Trophoblast cell (in vitro differentiated cells and primary cell): ENCODE data around the gene IRS2.

ENCODE experiments used
- DNase-seq, 2 donors: peaks; one replicate each; pipeline ENCODE4 v3.0.0-alpha.2; 2016
- H2AFZ ChIP-seq: 2 replicates; pipeline ENCODE4 v1.6.1; 2013; ENCODE audit warnings: low read length, moderate library complexity, mild to moderate bottlenecking; ENCODE audit not compliant: insufficient read depth, poor library complexity
- H2AK5ac ChIP-seq: 2 replicates; pipeline ENCODE4 v1.6.1; 2013; ENCODE audit warnings: mild to moderate bottlenecking, low read length
- H2BK120ac ChIP-seq: 2 replicates; pipeline ENCODE4 v1.6.1; 2013; ENCODE audit warnings: low read length, mild to moderate bottlenecking, moderate library complexity; ENCODE audit not compliant: insufficient read depth, poor library complexity
- H2BK12ac ChIP-seq: 2 replicates; pipeline ENCODE4 v1.6.1; 2013; ENCODE audit warnings: mild to moderate bottlenecking, low read length, moderate library complexity
- H2BK5ac ChIP-seq: 2 replicates; pipeline ENCODE4 v1.6.1; 2013; ENCODE audit warnings: low read length, low read depth, moderate library complexity, mild to moderate bottlenecking; ENCODE audit not compliant: poor library complexity
- H3K14ac ChIP-seq: 2 replicates; pipeline ENCODE4 v1.6.1; 2013; ENCODE audit warnings: mild to moderate bottlenecking, low read length
- H3K18ac ChIP-seq: 2 replicates; pipeline ENCODE4 v1.6.1; 2013; ENCODE audit warnings: mild to moderate bottlenecking, low read length
- H3K23ac ChIP-seq: 2 replicates; pipeline ENCODE4 v1.6.1; 2013; ENCODE audit warnings: low read length
- H3K27ac ChIP-seq: 2 replicates; pipeline ENCODE4 v1.5.1; 2013; ENCODE audit warnings: low read depth, mild to moderate bottlenecking, inconsistent platforms, low read length, moderate library complexity
- H3K27me3 ChIP-seq: 2 replicates; pipeline ENCODE4 v1.6.1; 2013; ENCODE audit warnings: inconsistent platforms, mild to moderate bottlenecking, low read length, moderate library complexity; ENCODE audit not compliant: insufficient read depth
- H3K36me3 ChIP-seq, 2 experiments: 1 replicate in 1 of 2; 2 replicates in 1 of 2; pipeline ENCODE4 v1.6.1; 2013; ENCODE audit warnings: low read length in 2 of 2, mild to moderate bottlenecking in 2 of 2, moderate library complexity in 1 of 2; ENCODE audit not compliant: insufficient read depth in 2 of 2, control insufficient read depth in 1 of 2
- H3K4ac ChIP-seq: 2 replicates; pipeline ENCODE4 v1.6.1; 2013; ENCODE audit warnings: low read depth, mild to moderate bottlenecking, low read length, moderate library complexity
- H3K4me1 ChIP-seq, 2 experiments: 1 replicate in 1 of 2; 2 replicates in 1 of 2; pipeline ENCODE4 v1.6.1; 2013; ENCODE audit warnings: low read length in 2 of 2, mild to moderate bottlenecking in 2 of 2, moderate library complexity in 1 of 2; ENCODE audit not compliant: insufficient read depth in 2 of 2, control insufficient read depth in 1 of 2
- H3K4me2 ChIP-seq: 2 replicates; pipeline ENCODE4 v1.6.1; 2013; ENCODE audit warnings: inconsistent platforms, mild to moderate bottlenecking, low read length, moderate library complexity
- H3K4me3 ChIP-seq: 2 replicates; pipeline ENCODE4 v1.5.1; 2013; ENCODE audit warnings: mild to moderate bottlenecking, low read depth, low read length, inconsistent platforms
- H3K79me1 ChIP-seq: one replicate; pipeline ENCODE4 v1.6.1; 2013; ENCODE audit warnings: low read length
- H3K79me2 ChIP-seq: 2 replicates; pipeline ENCODE4 v1.6.1; 2013; ENCODE audit warnings: low read length, mild to moderate bottlenecking; ENCODE audit not compliant: control insufficient read depth, insufficient read depth, poor library complexity
- H3K9ac ChIP-seq: 2 replicates; pipeline ENCODE4 v1.6.1; 2013; ENCODE audit warnings: mild to moderate bottlenecking, low read length
- H3K9me3 ChIP-seq: 2 replicates; pipeline ENCODE4 v1.6.1; 2013; ENCODE audit warnings: low read depth, mild to moderate bottlenecking, control low read depth, inconsistent platforms, low read length; ENCODE audit not compliant: insufficient read depth
- H4K12ac ChIP-seq: 2 replicates; pipeline ENCODE4 v1.6.1; 2013; ENCODE audit warnings: low read depth, mild to moderate bottlenecking, low read length, moderate library complexity
- H4K8ac ChIP-seq: 2 replicates; pipeline ENCODE4 v1.6.1; 2013; ENCODE audit warnings: low read depth, mild to moderate bottlenecking, low read length, moderate library complexity
- H4K91ac ChIP-seq: one replicate; pipeline ENCODE4 v1.6.1; 2013; ENCODE audit warnings: low read depth, mild to moderate bottlenecking, low read length, moderate library complexity
- WGBS: extraction: QIAGEN DNeasy Blood & Tissue Kit; methylation state at CpG from one replicate; pipeline ENCODE4 v1.1.7; 2013; ENCODE audit warnings: missing lambda C conversion rate; ENCODE audit not compliant: insufficient read length, insufficient coverage; ENCODE audit errors: extremely low coverage; 5-methylcytosine and 5-hydroxymethylcytosine counted together

Gene IRS2

DNA sequence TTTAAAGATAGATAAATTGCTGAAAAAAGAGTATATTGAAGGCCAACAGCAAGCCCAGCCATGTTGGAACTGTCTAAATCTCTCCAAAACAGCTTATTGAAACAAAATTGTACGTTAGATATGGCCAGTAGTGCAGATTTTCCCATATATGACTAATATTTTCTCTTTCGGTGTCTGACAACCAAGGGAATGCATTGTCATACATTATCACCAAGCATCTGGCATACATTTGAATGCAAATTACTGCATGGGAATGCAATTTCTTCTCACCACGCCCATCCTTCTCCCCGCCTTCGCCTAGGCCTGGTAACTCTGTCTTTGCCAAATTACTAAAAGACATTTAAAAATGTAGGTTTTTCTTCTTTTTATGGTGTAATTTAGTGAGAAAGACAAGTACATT lies 32.5 kb upstream of the IRS2 start:
- no peak overlapping the region for H2BK12ac ChIP-seq
- no peak overlapping the region for H3K27ac ChIP-seq
- H3K23ac ChIP-seq, result no peak overlapping the region
- no peak overlapping the region for H4K8ac ChIP-seq
- H4K91ac ChIP-seq, result no peak overlapping the region
- no peak overlapping the region for H3K9ac ChIP-seq
- no peaks in the 10 kb centered on the region for H3K27me3 ChIP-seq
- H2BK120ac ChIP-seq, result no peak overlapping the region
- no CpG with 5 or more reads among the region's 5 CpGs for WGBS
- H3K14ac ChIP-seq, result no peak overlapping the region
- H3K4ac ChIP-seq, result no peak overlapping the region
- H2AFZ ChIP-seq, result no peak overlapping the region
- DNase-seq, result peak; percentile 13 to 67
- H3K4me3 ChIP-seq, result no peak overlapping the region
- no peak overlapping the region for H2AK5ac ChIP-seq
- no peaks in the 10 kb centered on the region for H3K4me1 ChIP-seq
- no peak overlapping the region for H3K4me2 ChIP-seq
- no peak overlapping the region for H3K18ac ChIP-seq
- no peaks in the 10 kb centered on the region for H3K36me3 ChIP-seq
- H4K12ac ChIP-seq, result no peak overlapping the region
- H2BK5ac ChIP-seq, result no peak overlapping the region
- H3K79me1 ChIP-seq, result no peaks in the 10 kb centered on the region
- H3K79me2 ChIP-seq, result no peaks in the 10 kb centered on the region
- H3K9me3 ChIP-seq, result no peaks in the 10 kb centered on the region

DNA sequence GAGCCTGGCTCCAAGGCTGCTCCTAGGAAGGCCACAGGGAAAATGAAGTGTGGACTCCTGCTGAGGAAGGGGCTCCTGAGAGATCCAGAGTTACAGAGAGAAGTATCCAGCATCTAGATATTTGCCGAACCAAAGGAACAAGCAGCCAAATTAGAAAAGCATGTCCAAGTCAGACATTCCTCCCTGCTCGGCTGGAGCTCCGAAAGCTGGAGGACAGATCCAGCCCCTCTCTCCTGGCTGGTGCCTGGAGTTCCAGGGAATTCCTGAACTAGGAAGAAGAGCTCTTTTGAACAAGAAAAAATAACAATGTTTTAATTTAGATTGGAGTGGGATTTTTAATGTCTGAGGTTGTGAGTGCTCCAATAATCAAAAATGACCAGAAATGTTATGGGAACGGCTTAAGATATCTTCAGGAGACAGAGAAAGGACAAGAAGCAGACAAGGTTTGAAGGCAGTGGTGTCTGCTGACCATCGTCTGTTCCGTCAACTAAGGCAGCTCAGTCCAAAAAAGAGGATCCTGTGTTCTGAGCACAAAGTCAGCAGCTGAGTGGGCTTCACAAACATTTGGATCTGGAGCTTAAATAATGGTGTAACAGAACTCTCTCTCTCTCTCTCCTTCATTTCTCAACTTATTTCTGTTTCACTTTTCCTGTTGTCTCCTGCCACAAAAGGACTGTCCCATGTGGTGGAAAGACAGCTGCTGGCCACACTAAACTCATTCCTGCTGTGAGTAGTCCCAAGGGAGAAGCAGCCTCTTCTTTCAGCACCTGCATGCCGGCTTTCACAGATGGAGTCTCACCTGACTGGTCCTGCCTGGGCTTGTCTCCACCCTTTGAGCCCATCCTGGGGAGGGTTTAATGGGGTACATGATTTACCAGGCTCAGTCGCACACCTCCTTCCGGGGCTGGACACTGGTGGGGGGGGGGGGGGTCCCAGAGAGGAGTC lies 31.5 kb upstream of the IRS2 start:
- Histone ChIP-seq H4K12ac (no peak overlapping the region), H3K79me2 (no peaks in the 10 kb centered on the region), H3K4me1 (no peaks in the 10 kb centered on the region), H2AK5ac (no peak overlapping the region), H3K23ac (no peak overlapping the region), H2BK12ac (no peak overlapping the region), H3K4me3 (no peak overlapping the region), H4K8ac (no peak overlapping the region), H3K14ac (no peak overlapping the region), H3K4me2 (no peak overlapping the region), H2BK120ac (no peak overlapping the region), H3K36me3 (no peaks in the 10 kb centered on the region), H3K18ac (no peak overlapping the region), H3K9me3 (no peaks in the 10 kb centered on the region), H4K91ac (no peak overlapping the region), H3K27ac (no peak overlapping the region), H3K27me3 (no peaks in the 10 kb centered on the region), H2BK5ac (no peak overlapping the region), H3K9ac (no peak overlapping the region), H3K79me1 (no peaks in the 10 kb centered on the region), H3K4ac (no peak overlapping the region), H2AFZ (no peak overlapping the region)
- no peak for DNase-seq
- WGBS, result no CpG with 5 or more reads among the region's 9 CpGs

DNA sequence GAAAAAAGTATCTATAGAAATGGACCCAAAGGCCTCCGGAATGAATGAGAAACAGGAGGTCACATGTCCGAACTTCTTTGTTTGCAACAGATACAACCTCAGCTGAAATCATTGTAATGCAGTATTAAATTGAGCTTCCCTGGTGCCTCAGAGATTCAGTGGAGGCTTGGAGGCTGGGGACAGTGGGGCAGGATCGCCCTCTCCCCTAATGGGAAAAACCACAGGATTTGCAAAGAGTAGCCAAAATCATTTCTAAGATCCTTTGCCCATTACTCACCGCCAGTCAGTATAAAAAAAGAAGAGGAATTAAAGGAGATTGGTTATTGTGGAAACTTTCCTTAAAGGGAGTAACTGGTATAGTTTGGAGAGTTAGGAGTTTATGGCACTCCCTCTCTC lies 30.4 kb upstream of the IRS2 start:
- Histone ChIP-seq H3K9me3 (no peaks in the 10 kb centered on the region), H3K4ac (no peak overlapping the region), H2AFZ (no peak overlapping the region), H3K14ac (no peak overlapping the region), H3K79me1 (no peaks in the 10 kb centered on the region), H4K91ac (no peak overlapping the region), H3K4me1 (no peaks in the 10 kb centered on the region), H2BK12ac (no peak overlapping the region), H3K9ac (no peak overlapping the region), H4K12ac (no peak overlapping the region), H3K18ac (no peak overlapping the region), H3K23ac (no peak overlapping the region), H2AK5ac (no peak overlapping the region), H3K27me3 (no peaks in the 10 kb centered on the region), H3K4me3 (no peak overlapping the region), H3K79me2 (no peaks in the 10 kb centered on the region), H2BK120ac (no peak overlapping the region), H2BK5ac (no peak overlapping the region), H3K27ac (no peak overlapping the region), H3K36me3 (no peaks in the 10 kb centered on the region), H4K8ac (no peak overlapping the region), H3K4me2 (no peak overlapping the region)
- WGBS, result no CpG with 5 or more reads among the region's 4 CpGs
- DNase-seq, result no peak

DNA sequence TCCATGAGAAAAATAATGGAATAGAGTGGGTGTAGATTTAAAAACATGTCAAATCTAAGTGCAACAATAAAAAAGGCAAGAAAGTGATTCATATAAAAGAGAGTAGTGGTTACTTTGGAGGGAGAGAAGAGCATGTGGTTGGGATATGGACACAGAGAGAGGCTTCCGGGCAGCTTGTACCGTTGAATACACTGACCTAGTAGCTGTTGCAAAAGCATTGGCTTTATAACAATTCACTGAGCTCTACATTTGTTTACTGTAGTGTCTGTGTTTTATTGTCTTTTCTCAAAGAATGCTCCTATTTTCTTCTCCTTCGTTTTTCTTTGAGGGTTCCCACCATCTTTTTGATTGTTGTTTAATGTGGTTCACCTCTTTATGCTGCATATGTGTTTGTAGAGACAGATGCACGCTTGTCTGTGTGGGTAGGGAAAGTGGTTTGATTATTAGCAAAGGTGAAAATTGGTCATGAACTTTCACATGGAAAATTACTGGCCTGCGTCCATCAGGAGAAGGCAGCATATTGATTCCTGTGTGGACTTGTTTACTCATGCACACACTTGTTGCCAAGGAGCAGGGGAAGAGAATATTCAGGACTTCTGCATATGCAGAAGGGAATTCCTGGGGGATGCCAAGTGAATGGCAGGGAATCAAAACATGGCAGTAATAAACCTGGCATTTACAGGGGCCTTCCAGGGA lies 29.9 kb upstream of the IRS2 start:
- Histone ChIP-seq H3K9me3 (no peaks in the 10 kb centered on the region), H3K36me3 (no peaks in the 10 kb centered on the region), H3K23ac (no peak overlapping the region), H3K4me1 (no peaks in the 10 kb centered on the region), H4K12ac (no peak overlapping the region), H3K79me2 (no peaks in the 10 kb centered on the region), H4K91ac (no peak overlapping the region), H2AFZ (no peak overlapping the region), H3K27ac (no peak overlapping the region), H2BK12ac (no peak overlapping the region), H3K14ac (no peak overlapping the region), H3K4ac (no peak overlapping the region), H3K27me3 (no peaks in the 10 kb centered on the region), H3K4me2 (no peak overlapping the region), H4K8ac (no peak overlapping the region), H2BK120ac (no peak overlapping the region), H3K4me3 (no peak overlapping the region), H2AK5ac (no peak overlapping the region), H2BK5ac (no peak overlapping the region), H3K18ac (no peak overlapping the region), H3K79me1 (no peaks in the 10 kb centered on the region), H3K9ac (no peak overlapping the region)
- no CpG with 5 or more reads among the region's 5 CpGs for WGBS
- no peak for DNase-seq
